NOMO-1 treated with DMSO at 0.1 percent for 48 hours (cell line): Measurements from ENCODE around the gene EPC1.
"Not testable (repeated sequence)": the region's sequence is repeated elsewhere in the genome, so short reads cannot be mapped to it uniquely, and the experiment has no call there.

ENCODE experiments used
- DNase-seq: peaks from one replicate; lab custom pipeline; 2025; ENCODE audit not compliant: unreplicated experiment; lab: John Stamatoyannopoulos, UW

Gene EPC1

DNA sequence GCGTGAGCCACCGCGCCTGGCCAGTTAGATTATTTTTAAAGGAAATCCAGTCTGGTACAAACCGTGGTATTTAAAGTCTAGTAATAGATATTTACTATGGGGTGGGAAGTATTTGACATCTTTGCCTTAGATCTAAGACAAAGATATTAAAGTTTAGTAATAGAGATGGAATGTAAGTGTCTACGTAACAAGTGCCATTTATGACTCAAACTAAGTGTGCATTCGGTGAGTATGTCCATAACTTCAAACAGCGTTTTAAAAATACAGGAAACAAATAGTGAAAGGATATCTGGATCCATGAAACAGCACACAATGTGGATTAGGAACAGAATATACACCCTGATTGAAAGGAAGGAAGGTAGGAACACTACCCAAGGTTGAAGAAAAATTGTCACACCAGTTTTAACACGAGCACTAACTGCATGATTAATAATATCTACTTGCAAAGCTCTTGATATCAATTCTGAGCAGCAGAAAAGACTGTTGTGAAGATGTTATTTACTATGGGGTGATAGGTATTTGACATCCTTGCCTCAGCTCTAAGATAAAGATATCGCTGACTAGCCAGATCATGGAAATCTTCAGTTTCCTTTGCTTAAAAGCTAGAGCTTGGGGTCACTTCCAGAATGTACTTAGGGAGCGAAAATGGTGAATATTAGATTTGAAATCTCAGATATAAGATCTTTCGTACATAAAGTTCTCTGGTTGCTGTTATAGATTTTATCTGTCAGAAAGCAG lies 48.7 kb downstream of the EPC1 start:
- no peak for DNase-seq

DNA sequence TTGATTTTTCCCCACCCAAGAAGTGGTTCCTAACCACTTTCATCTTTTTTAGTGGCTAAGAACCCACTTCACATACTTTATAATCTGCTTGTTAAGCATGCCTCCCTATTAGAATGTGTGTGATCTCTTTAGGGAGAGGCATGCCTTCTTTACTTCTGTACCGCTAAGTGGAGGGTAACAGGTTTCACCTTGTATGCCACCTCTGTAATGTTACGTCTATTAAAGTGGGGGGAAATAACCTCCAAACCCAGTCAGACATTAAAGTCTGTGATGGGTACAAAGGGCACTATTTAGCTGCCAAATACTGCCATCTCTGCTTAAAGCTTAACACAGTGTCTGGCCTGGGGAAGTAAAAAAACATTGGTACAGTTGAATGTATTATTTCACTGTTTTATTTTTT lies 51.9 kb downstream of the EPC1 start:
- no peak for DNase-seq

DNA sequence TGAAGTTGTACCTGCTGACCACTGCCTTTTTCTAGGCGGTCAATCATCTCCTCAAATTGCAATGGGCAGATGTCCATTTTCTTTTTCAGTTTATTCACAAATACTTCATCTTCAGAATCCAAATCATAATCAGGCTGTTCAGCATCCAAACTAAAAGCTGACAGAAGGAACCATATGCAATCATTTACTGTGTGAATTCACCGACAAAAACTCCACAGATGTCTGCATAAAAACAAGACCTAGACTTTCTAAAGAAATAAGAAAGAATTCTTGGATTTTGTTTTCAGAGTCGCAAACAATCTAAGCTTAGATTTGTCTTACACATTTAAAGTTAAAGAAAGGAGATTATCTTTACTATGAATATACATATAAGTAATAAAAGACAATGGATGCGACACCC lies 53.4 kb downstream of the EPC1 start:
- DNase-seq = no peak

DNA sequence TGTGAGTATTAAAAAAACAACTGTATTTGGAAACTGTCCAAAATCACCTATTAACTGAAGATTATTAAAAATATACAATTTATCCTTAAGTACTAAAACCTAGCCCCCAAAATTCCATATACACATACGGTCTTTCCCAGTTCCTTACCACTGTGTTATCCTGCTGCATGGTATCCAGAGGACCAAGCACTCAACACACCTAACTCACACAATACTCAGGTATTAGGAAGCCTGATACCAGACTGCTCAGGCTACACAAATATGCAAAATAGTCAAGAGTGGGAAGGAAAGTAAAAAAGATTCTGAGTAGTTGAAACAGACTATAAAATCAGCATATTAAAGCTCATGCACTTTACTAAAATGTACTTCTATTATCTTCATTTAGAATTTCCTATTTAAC lies 67.2 kb downstream of the EPC1 start:
- DNase-seq = no peak

DNA sequence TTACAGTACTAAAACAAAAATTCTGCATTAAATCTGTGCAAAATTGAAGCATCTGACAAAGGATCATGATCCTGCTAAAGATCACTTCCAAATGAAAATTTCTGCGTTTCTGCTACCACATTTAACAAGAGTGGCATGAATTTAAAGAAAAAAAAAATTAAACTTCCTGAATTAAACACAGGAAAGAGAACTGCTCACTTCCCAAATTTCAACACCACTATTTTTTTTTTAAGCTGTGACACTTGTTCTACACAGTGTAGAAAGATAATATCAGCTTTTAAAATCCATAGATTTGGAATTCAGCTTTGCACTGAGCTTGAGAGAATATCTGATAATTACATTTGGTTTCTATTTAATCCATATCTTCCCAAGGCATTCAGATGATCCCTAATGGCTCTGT lies 73.6 kb downstream of the EPC1 start:
- peak; percentile 9 for DNase-seq

DNA sequence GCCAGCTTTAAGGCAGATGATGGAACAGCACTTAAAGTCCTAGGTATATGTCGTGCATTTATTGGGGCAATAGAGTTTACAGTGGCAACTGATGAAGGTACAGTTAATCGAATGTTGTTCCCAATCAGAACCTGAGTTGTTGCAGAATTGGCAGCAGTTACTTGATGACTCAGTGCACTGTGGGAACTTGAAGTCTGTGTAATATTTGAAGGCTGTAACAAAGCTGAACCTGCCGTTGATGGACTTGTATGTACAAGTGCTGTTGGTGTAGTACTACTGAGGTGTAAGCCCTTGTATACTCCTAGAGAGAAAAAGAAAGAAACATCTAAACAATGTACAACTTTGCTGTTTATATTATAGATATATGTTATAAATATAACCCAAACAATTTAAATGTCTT lies 75.3 kb downstream of the EPC1 start:
- no peak for DNase-seq

DNA sequence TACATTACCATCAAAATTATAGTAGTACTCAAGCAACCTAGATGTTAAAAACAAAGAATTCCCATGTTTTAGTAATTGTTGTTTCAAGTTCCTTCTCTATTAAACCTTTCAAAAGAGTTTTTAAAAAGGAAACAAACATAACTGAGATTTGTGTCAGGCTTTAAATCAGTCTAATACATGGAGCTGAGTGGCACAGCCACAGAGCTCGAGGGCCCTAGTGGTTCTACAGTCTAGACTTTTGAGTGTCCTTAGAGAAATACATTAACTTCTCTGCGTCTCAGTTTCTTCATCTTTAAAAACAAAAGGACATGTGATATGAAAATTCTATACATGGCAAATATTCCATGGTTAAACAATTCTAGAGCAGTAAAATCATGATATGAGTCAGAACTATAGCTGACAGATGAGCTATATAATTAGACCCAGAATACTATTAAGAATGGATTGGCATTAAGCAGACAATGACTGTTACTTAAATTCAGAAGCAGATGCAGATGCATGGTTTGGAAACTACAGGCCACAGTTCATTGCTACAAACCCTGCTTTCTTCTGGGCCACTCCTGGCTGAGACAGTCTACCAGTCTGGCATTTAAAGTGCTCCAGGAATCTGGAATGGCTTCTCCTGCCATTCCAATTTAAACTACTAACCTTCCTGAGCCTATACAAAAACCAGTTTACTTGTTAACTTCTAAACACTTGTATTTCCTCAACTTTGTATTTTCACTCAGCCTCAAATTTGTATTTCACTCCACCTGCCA lies 77.4 kb downstream of the EPC1 start:
- DNase-seq = no peak

DNA sequence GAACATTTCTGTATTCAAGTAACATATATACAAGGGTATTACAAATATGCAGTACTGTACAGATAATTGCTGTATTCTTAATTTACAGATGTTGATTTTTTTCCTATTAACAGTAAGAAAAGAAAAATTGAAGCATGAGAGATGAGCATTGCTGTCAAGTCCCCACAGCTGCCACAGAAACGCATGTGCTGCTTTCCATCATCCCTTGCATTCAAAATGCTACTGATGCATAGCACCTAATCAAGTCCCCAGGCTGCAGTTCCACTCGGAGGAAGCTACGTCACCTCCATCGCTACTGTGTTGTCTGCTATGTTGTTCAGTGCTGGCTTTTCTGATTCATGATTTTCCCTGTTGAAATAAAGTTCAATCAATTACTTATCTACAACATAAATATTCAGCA lies 78.2 kb downstream of the EPC1 start:
- no peak for DNase-seq

DNA sequence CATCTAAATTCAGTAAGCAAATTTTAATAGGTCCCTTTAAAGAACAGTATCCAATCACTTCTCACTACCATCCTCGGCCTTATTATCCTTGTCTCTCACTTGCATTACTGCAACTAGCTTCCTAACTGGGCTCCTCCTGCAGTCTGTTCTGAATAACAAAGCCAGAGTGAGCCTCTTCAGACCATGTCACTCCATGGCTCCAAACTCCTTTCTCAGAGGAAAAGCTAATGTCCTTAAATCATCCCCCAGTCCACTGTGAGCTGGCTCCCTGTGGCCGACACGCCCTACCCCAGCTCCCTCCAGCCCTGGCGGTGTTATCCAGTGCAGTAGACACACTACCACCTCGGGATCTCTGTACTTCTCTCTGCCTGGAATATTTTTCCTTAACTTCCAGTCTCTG lies 80.0 kb downstream of the EPC1 start:
- DNase-seq = no peak

DNA sequence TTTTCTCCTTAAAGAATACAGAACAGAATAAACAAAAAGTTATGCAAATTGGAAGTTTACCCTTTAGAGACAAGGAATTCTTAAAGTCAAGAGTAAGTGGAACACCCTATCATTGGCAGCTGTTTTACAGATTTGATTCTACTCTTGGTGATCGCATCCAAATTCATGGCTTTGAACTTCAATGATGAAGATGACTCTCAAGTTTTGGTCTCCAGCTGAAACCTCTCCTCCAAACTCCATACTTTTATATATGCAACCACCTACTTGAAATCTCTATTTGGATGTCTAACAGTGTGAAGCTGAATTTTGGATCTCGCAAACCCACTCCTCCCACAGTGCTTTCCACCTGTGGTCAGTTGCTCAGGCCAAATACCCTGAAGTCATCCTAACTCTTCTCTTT lies 80.4 kb downstream of the EPC1 start:
- no peak for DNase-seq

DNA sequence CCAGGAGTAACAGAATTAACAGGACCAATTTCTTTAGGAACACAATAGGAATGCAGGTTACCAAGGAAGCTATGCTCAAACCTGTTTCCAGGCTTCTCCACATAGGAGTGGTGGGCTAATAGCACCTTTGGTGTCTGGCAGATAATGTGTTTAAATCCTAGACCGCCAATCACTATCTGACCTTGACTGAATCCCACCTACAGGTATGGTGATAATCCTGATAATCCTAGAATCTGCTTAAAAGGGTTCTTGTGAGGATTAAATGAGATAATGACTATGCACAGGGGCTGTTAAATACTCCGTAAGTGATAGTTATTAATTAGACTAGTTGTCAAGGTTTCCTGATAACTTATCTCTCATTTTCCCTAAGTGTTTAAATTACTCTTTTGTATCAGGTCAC lies 81.2 kb downstream of the EPC1 start:
- no peak for DNase-seq

DNA sequence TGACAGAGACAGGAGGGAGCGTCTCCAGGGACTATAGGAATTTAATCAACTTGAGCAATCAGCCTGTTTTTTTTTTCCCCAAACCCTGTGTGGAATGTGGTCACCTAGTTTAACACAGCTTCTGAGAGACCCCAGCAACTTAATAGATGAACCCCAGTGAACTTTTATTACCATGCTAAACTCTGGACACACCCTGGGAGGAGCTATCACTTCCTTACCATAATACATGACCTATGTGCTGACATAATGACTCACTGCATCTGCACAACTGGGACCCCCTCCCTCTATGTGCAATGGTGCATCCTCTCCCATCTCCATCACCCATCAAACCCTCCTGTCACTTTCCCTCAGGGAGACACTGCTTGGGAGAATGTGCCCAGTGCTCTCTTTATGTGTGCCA lies 83.7 kb downstream of the EPC1 start:
- no peak for DNase-seq

DNA sequence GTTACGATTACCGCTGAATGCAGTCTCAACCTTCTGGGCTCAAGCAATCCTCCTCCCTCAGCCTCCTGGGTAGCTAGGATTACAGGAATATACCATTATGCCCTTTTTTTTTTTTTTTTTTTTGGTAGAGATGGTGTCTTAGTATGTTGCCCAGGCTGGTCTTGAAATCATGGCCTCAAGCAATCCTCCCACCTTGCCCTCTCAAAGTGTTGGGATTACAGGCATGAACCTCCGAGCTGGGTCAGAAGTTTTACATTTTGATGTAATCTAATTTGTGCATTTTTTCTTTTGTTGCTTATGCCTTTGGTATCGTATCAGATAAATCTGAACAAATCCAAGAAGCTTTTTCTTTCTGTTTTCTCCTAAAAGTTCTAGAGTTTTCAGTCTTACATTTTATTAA lies 87.4 kb downstream of the EPC1 start:
- DNase-seq = no peak

DNA sequence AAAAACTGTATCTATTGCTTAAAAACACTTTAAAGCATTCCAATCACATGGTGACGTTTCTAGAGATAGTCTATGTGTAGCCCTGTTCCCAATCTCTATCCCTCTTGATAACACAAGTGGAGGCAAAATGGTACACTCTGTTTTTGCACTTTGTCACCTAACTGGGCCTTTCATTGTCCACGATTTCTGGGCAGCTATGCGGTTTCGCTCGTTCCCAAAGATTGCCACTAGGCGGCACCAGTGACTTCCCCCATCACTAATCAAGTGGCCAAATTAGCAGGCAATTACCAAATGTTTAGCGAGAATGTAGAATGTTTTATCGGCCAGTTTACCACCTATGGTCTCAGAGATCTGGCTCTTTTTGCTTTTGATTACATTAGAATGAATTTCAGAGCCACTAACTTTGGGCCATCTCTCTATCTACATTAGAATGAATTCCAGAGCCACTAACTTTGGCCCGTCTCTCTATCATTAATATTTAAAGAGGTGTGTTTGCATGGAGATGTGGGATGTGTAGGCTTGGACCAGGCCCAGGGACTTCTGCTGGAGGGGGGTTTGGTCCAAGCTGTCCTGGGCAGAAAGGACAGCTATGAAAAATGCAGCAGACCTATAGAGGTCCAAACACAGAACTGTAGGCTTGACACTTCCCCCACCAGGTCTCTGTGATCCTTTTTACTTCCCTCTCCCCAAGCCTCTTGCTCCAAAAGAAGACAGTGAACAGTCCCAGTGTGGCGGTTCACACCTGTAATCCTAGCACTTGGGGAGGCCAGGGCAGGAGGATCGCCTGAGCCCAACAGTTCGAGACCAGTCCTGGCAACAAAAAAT lies 90.1 kb downstream of the EPC1 start:
- DNase-seq = peak; percentile 55

DNA sequence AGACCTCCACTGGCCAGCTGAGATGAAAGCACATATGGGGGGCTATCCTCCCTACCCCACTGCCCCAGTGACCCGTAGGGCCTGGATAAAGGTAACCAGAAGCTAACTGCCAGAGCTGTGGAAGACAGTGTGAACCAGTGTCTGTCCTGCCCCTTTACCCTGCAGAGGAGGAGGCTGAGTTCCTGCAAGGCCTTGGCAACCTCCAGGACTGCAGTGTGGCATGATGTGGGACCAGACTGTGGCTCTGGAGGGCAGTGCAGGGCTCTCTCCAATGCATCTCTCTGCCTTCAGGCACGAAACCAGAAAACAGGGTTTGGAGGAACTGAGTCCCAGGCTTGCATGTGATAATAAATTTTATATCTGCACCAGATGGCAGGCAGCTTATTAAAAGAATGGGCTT lies 93.1 kb downstream of the EPC1 start:
- no peak for DNase-seq

DNA sequence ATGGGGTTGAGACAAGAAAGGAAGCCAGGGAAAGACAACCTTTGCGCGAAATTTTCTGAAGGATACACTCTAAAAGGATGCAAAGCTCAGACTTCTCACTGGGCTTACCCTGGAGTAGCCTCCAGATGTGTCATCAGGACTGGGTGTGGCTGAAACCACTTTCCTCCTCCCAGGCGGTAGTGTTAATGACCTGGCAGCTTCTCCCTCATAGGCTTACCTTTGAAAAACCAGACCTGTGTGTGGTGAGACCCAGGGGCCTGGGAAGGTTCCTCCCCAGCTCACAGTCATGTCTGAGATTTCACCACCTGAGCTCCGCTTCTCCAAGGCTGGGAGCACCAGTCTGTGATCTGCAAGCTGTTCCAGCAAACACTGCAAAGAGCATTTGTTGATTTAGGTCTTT lies 93.7 kb downstream of the EPC1 start:
- no peak for DNase-seq

DNA sequence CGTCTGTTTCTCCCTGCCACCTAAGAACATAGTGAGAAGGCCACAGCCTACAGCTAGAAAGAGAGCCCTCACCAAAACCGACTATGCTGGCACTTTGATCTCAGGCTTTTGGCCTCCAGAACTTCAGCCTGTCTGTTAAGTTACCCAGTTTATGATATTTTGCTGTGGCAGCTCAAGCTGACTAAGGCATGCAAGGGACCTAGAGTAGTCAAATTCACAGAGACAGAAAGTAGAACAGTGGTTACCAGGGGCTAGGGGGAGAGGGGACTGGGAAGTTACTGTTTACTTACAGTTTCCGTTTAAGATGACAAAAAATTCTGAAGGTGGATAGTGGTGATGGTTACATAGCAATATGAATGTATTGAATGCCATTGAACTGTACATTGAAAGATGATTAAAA lies 96.5 kb downstream of the EPC1 start:
- DNase-seq = not testable (repeated sequence)

DNA sequence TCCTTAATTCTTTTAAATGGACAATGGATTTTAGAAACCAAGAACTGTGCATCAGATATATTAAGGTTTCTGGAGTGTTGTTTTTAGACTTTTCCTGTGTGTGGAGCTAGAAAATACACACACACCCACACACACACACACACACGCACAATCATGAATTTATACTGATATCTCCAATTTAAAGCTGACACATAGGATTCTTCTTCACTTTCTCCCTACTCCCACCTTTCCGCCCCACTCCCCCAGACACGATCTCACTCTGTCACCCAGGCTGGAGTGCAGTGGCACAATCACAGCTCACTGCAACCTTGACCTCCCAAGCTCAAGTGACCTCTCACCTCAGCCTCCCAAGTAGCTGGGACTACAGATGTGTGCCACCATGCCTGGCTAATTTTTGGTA lies 100.3 kb downstream of the EPC1 start:
- no peak for DNase-seq

DNA sequence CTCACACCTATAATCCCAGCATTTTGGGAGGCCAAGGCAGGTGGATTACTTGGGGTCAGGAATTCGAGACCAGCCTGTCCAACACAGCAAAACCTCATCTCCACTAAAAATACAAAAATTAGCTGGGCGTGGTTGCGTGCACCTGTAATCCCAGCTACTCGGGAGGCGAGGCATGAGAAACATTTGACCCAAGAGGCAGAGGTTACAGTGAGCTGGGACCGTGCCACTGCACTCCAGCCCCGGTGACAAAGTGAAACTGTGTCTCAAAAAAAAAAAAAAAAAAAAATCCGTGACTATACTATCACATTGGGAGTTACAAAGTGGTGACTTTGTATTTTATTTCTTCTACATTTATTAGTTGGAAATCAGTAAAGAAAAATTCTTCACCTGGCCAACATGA lies 101.2 kb downstream of the EPC1 start:
- DNase-seq = no peak

DNA sequence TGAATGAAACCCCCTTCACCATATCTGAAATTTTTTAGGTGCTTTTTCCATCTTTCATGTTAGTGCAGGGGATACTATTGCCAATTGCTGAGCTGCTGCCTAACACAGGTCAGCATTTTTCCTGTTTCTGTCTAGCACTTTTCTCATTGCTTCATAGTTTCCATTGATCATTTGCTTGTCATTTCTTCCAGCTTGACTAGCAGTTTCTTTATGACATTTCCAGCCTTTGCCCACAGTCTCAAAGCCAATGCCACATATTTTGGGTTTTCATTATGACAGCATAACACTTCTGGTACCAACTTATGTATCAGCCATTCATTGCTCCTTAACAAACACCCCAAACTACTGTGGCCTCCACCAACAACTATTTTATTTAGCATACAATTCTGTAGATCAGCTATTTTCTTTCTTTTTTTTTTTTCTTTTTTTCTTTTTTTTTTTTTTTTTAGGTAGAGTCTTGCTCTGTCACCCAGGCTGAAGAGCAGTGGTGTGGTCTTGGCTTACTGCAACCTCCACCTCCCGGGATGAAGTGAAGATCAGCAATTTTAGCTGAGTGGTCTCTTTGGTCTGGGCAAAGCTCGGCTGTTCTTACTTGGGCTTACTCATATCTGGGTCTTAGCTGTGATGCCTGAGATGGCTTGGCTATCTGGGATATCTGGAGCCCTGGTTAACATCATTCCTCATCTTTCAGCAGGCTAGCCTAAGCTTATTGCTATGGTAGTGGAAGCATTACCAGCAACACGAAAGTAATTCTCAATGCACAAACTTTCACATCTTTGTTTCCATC lies 102.3 kb downstream of the EPC1 start:
- no peak for DNase-seq

DNA sequence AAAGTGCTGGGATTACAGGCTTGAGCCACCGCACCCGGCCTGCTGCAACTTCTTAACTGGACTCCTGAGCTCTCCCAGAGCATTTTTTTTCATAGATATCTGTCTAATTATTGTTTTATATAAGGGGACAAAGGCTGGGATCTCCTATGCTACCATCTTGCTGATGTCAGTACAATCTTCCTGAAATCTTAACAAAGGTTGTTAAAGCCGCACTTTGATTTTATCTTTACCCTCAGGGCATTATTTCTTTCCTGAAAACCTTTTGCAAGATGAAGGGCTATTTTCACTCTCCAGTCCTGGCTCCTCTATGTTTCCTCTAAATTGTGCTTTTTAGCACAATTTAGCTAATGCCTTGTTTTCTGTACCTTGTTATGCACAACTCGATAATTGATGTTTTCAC lies 102.9 kb downstream of the EPC1 start:
- no peak for DNase-seq
